DMS79 treated with DMSO at 0.1 percent for 48 hours (cell line): ENCODE results near the gene PIP4K2B.

Experiments
- DNase-seq: peaks from one replicate; lab custom pipeline; 2025; lab: John Stamatoyannopoulos, UW

Gene PIP4K2B

GRCh38 chr17:38779965-38780752 lies 19.2 kb downstream of the PIP4K2B start:
- DNase-seq = no peak

- DNase-seq = no peak
Measured at GRCh38 chr17:38777641-38778250, 21.6 kb downstream of the PIP4K2B start.

DNA sequence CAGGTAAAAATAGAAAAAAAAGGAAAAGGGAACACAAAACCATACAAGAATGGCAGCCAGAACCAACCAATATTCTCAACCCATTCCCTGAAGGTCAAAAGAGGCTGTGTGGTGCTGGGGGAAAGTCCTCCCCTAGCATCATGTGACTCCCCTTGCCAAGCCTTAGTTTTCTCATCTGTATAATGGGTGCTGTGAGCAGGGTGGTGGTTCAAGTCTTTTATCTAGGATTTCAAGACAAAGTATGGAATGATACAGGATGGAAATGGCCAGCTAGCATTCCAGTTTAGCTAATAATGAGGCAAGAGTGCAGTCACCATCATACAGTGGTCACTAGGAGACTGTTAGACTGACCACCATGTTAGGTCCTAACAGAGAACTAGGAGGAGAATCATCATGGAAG lies 26.1 kb downstream of the PIP4K2B start:
- no peak for DNase-seq

DNA sequence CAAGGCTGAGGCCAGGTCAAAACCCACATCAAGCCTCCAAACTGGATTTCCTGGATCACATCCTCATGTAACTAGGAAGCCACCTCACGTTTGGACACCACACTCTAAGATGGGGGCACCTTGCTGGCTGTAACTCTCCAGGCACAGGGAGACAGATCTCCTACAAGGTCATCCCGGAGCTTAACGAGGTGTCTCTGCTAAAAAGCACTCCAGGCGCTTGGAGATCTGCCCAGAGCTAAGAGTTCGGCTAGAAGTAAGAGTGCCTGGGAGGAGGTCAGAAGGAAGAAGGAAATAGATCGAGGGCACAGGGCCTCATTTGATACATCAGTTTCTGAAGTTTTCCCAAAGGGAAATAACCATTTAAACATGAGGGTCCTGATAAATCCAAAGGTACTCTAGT lies 30.9 kb downstream of the PIP4K2B start:
- DNase-seq = peak; percentile 57

DNA sequence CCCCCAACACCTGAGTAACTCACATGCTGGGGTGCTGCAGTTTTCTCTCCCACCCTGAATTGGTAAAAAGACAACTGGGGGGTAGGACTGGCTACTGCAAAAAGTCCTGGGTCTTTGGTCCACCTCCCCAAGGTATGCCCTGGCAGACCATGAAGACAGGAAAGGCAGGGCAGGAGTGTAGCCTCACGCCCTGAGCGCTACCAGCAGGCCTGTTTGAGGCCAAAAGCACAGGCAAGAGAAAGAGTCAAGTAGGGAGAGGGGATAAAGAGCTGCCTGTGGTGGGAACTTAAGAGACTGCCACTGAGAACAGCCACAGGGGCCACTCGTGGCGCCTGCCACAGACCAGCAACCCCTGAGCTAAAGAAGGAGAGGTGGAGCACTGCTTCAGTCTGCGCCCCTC lies 33.0 kb downstream of the PIP4K2B start:
- DNase-seq = no peak

DNA sequence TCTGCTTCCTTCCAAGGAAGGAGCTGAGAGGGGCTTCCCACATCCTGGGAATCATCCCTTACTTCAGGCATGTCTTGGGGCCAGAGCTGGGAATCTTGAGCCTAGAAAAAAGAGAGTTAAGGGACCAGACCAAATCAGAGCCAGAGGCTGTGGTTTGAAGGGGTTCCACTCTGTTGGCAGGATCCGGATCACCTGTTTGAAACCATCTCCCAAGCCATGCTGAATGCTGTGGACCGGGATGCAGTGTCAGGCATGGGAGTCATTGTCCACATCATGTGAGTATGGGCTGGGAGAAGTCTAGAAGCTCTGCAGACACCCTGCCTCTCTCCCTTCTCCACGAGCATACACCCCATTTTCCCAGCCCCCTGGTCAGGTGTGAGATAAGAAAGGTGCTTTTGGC lies 37.1 kb downstream of the PIP4K2B start:
- DNase-seq = no peak

DNA sequence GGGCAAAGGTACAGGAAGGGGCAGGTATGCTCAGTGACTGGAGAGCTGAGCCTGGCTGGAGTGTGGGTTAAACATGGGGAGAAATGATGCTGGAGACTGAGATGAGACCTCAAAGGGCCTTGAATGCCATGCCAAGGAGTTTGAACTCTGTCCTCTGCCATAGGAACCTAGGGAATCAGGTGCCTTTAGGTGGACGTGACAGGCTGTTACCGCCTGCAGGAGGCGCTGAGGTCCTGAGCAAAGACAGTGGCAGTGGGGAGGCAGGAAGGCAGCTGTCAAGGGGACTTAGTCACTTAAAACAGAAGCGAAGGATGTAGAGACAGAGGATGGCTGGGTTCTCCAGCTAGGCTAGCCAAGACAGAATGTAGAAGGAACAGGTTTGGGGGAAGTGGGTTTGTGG lies 37.7 kb downstream of the PIP4K2B start:
- DNase-seq = no peak

- no peak for DNase-seq
Measured at GRCh38 chr17:38753071-38753506, 46.3 kb downstream of the PIP4K2B start.

DNA sequence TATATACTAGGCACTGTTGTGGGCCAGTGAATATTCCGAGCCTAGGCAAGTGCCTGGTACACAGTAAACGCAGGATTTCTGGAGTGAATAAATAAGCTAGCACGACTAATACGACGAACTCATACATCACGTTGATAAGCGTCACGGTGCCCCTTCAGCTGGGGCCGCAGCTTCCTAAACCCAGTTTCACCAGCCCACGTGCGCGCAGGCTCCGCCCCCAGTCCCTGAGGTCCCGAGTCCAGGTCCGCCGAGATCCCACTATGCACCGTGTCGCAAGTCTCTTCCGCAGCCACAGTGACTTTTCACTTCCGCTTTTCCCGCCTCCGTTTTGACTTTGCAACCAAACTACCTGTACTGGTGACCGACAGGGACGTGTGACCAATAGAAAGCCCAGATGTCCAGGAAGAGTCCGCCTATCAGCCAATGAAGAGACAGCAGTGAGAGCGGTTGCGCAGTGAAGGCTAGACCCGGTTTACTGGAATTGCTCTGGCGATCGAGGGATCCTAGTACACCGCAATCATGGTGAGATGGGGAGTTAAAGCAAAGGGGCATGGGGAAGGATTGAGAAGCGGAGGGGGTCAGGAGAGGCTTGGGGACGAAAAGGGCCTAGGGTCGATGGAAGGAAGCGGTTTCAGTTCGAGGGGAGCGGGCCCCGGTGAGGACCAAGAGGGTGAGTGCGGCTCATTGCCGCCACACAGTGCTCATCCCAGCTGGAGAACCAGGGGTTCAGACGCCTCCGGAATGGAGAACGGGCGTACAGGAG lies 46.9 kb downstream of the PIP4K2B start, which contains the start of gene PSMB3:
Gene PSMB3, plus strand, starts transcription at position 434 of the 763 bp plus-strand sequence. Its CDS starts 86 bp downstream, at position 520.
- DNase-seq = peak; percentile 100

GRCh38 chr17:38751808-38752307 lies 47.5 kb downstream of the PIP4K2B start:
- DNase-seq = peak; percentile 62

DNA sequence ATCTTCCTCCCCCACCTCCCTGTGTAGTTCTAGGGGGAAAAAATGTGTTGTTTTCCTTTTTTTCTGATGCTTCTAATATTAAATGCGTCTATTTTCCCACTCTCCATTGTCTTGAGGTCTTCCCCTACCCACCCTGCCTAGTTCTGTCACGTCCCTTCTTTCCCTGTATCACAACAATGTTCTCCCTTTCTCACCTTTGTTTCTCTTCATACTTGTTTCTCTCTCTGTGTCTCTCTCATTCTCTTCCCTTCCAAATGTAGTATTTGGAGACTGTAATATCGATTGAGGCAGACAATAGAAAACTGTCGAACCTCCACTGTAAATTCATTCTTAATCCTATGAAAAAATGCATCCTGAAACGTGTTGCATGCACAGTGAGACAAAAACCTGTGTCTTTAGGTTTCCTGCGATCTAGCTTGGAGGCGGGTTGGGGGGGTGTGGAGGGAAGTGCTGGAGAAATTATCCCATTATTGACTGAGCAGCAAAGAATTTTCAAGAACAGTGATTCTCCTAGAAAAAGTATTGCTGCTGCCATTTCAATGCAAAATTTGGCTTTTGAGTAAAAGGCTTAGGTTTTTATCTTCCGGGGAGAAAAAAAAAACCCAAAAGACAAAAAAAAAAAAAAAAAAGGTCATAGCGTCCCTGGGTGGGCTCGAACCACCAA lies 48.1 kb downstream of the PIP4K2B start:
- DNase-seq = peak; percentile 56

GRCh38 chr17:38750312-38751121 lies 48.8 kb downstream of the PIP4K2B start:
- DNase-seq = peak; percentile 71

DNA sequence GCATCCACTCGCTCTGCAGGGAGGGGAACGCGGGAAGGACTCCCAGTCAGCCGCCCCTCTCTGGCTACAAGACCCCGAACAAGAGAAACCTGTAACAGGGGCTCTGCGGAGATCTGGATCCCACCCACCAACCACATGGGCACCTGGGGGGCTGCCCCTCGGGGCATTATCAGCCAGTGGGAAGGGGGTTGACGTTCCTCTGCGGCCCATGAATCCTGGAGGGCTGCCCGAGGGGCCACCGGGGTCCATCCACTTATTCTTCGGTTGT lies 49.4 kb downstream of the PIP4K2B start:
- DNase-seq = peak; percentile 62

GRCh38 chr17:38749223-38750043 lies 49.9 kb downstream of the PIP4K2B start:
- DNase-seq = peak; percentile 65

GRCh38 chr17:38748892-38749222 lies 50.5 kb downstream of the PIP4K2B start:
- DNase-seq = no peak

- DNase-seq = peak; percentile 91
Measured at GRCh38 chr17:38748149-38748891, 51.0 kb downstream of the PIP4K2B start, which contains the start of gene PCGF2. PCGF2 (minus strand) TSS chr17:38748336; CDS start chr17:38740402, 7,934 bp downstream.

- peak; percentile 54 for DNase-seq
Measured at GRCh38 chr17:38747463-38748148, 51.8 kb downstream of the PIP4K2B start.

DNA sequence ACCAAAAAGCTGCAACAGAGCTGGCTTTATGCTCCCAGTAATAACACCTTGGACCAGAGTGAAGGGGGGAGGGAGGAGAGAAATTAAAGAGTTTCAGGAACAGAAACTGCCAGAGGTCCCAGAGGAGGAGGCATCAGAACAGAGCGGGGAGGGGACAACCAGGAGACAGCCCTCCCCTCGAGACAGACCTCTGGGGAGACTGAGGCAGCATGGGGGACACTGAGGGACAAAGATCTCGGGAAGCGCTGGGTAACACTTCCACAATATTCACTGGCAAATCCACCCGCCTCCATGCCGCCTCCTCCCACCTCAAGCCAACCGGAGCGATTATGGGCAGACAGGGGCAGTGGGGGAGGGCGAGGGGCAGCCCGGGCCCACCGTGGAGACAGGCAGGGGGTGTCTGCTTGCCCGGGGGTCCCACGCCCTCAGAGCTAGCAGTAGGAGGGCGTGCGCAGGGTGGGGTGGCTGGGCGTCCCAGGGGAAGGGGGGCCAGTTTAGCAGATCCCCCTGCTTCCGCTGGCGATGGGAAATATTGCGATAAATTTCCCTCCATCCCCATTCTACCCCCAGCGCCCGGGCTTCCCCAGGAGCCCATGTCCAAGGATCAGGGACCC lies 52.4 kb downstream of the PIP4K2B start:
- DNase-seq = peak; percentile 2
